Cardiac muscle cell (in vitro differentiated cells and primary cell): ENCODE measurements around the gene LAMB4. TPM values are rescaled to one million over a fixed set of nuclear protein-coding genes. Genes with fewer than 3 reads are reported as not detected.

ENCODE experiments used
- DNase-seq, 2 donors: peaks; one replicate each; pipeline versions ENCODE4 v3.0.0 to v3.0.0-alpha.2; 2010 to 2017; ENCODE audit warnings: low read depth in 1 of 2, low spot score in 1 of 2
- H3K27ac ChIP-seq: fragments of 200-600 bp; sonication (generic); 2 replicates; pipeline ENCODE4 v1.5.1; 2016
- H3K27me3 ChIP-seq: fragments of 200-600 bp; sonication (generic); 2 replicates; pipeline ENCODE4 v1.6.0; 2016; ENCODE audit warnings: control low read depth
- H3K36me3 ChIP-seq: fragments of 200-600 bp; sonication (generic); 2 replicates; pipeline ENCODE4 v1.5.1; 2016; ENCODE audit warnings: control low read depth
- H3K4me1 ChIP-seq: fragments of 200-600 bp; sonication (generic); 2 replicates; pipeline ENCODE4 v1.8.1; 2017; ENCODE audit warnings: low read depth, mild to moderate bottlenecking, mixed run types
- H3K4me3 ChIP-seq: fragments of 200-600 bp; sonication (generic); 2 replicates; pipeline ENCODE4 v1.5.1; 2016; ENCODE audit warnings: mild to moderate bottlenecking
- H3K9me3 ChIP-seq: fragments of 200-600 bp; sonication (generic); 2 replicates; pipeline ENCODE4 v1.5.1; 2017; ENCODE audit warnings: low read depth, mild to moderate bottlenecking, control low read depth
- polyA plus RNA-seq: library from polyadenylated mRNA; unstranded; fragments of >200 nt; fragmentation: Nextera tagmentation; extraction: Ambion mirVana; gene quantifications from 2 replicates; pipeline ENCODE4 v1.2.1, GENCODE V29; 2016
- total RNA-seq: library from RNA; depleted of rRNA; stranded (reverse); fragments of >200 nt; gene quantifications from 2 replicates; pipeline ENCODE4 v1.2.3, GENCODE V29; 2016
- TF ChIP-seq, protein P1 (sequence below): IDR thresholded peaks from 2 replicates; pipeline ENCODE4 v1.5.1; 2012; ENCODE audit warnings: low read depth, mild to moderate bottlenecking, low read length

The LAMB4 gene
- total and polyA plus RNA-seq, 2 experiments from 2014 or later: not detected

GRCh38 chr7:108015740-108016139, 114.4 kb downstream of the LAMB4 start:
- no peak overlapping the region for H3K27ac ChIP-seq
- no peaks in the 10 kb centered on the region for H3K36me3 ChIP-seq
- DNase-seq: no peak
- H3K9me3 ChIP-seq: no peaks in the 10 kb centered on the region
- peaks cover 33% of the 10 kb centered on the region for H3K4me1 ChIP-seq
- H3K4me3 ChIP-seq: no peak overlapping the region
- TF ChIP-seq, protein P1, sequence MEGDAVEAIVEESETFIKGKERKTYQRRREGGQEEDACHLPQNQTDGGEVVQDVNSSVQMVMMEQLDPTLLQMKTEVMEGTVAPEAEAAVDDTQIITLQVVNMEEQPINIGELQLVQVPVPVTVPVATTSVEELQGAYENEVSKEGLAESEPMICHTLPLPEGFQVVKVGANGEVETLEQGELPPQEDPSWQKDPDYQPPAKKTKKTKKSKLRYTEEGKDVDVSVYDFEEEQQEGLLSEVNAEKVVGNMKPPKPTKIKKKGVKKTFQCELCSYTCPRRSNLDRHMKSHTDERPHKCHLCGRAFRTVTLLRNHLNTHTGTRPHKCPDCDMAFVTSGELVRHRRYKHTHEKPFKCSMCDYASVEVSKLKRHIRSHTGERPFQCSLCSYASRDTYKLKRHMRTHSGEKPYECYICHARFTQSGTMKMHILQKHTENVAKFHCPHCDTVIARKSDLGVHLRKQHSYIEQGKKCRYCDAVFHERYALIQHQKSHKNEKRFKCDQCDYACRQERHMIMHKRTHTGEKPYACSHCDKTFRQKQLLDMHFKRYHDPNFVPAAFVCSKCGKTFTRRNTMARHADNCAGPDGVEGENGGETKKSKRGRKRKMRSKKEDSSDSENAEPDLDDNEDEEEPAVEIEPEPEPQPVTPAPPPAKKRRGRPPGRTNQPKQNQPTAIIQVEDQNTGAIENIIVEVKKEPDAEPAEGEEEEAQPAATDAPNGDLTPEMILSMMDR: no peak
- H3K27me3 ChIP-seq: no peaks in the 10 kb centered on the region

- Histone ChIP-seq H3K27me3 (no peaks in the 10 kb centered on the region), H3K4me1 (peaks cover 40% of the 10 kb centered on the region), H3K4me3 (no peak overlapping the region), H3K36me3 (no peaks in the 10 kb centered on the region), H3K27ac (no peak overlapping the region), H3K9me3 (no peaks in the 10 kb centered on the region)
- TF ChIP-seq, protein P1: no peak
- peak in 1 of 2 donors; percentile 70 for DNase-seq
Measured at GRCh38 chr7:108014747-108015682, 115.1 kb downstream of the LAMB4 start.

- Histone ChIP-seq H3K9me3 (no peaks in the 10 kb centered on the region), H3K4me3 (no peak overlapping the region), H3K36me3 (no peaks in the 10 kb centered on the region), H3K27ac (no peak overlapping the region), H3K27me3 (no peaks in the 10 kb centered on the region), H3K4me1 (peaks cover 44% of the 10 kb centered on the region)
- no peak for DNase-seq
- TF ChIP-seq, protein P1: no peak
Measured at GRCh38 chr7:108014215-108014614, 115.9 kb downstream of the LAMB4 start.

- no peak overlapping the region for H3K27ac ChIP-seq
- H3K4me3 ChIP-seq: no peak overlapping the region
- peaks cover 50% of the 10 kb centered on the region for H3K4me1 ChIP-seq
- no peaks in the 10 kb centered on the region for H3K36me3 ChIP-seq
- TF ChIP-seq, protein P1: no peak
- H3K27me3 ChIP-seq: peaks cover 1% of the 10 kb centered on the region
- DNase-seq: peak; percentile 47 to 80
- no peaks in the 10 kb centered on the region for H3K9me3 ChIP-seq
Measured at GRCh38 chr7:108012499-108013430, 117.4 kb downstream of the LAMB4 start.

DNA sequence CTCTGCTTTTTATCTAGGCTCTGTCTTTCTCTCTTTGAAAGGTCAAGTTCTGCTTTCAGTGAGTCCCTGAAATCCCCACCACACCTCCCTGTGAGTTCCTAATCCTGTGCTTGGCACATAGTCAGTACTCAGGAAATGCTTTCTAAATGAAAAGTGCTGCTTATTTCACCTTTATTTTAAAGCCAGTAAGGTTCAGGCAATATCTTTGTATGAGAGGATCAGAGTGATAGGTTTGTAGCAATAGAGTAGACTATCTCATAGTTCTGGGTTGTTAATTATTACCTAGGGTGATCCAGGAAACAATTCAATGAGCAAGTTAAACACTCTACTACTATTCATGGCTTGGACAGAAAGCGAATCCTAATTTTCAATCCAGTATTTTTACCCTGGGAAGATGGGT, 119.8 kb downstream of the LAMB4 start:
- H3K4me1 ChIP-seq: peaks cover 41% of the 10 kb centered on the region
- H3K27ac ChIP-seq: no peak overlapping the region
- H3K36me3 ChIP-seq: no peaks in the 10 kb centered on the region
- no peaks in the 10 kb centered on the region for H3K9me3 ChIP-seq
- TF ChIP-seq, protein P1: no peak
- no peak for DNase-seq
- peaks cover 25% of the 10 kb centered on the region for H3K27me3 ChIP-seq
- H3K4me3 ChIP-seq: no peak overlapping the region
